ENCODE measurements around the gene THSD4.

GRCh38 chr15:71279757-71280141, 164.5 kb downstream of the THSD4 start:
- no peak for TF ChIP-seq CTCF (conservative IDR thresholded peaks at IDR 0.05; ENCODE audit: low read depth, low read length)
- no peak for TF ChIP-seq EZH2phosphoT487 (IDR thresholded peaks at IDR 0.05; ENCODE audit: borderline replicate concordance, low read length)
- no peak for TF ChIP-seq EZH2 (IDR thresholded peaks at IDR 0.05; ENCODE audit: low read length, unreplicated experiment)
